ENCODE data around the gene EXOC3.
"Not testable (repeated sequence)": the region's sequence is repeated elsewhere in the genome, so short reads cannot be mapped to it uniquely, and the experiment has no call there.

The EXOC3 gene

GRCh38 chr5:407051-407450 lies 35.9 kb upstream of the EXOC3 start:
- no peak for DNase-seq (ENCODE audit: low spot score)

DNA sequence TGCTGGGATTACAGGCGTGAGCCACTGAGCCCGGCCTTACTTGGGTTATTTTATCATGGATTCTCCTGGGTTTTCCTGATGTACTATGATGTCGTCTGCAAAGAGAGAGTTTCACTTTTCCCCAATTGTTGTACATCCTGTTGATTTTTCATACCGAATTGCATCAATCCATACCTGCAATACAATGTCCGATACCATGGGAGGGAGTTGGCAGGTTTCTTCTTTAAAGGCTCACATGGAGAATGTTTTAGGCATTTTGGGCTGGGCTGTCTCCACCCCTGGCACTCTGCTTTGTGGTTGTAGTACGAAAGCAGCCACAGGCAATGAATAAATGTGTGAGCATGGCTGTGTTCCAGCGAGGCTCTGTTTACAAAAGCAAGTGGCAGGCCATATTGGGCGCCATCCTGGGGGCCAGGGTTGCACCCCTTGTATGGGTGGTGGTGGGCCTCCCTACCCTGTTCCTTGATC lies 35.1 kb upstream of the EXOC3 start:
- DNase-seq (ENCODE audit: low spot score): no peak

- no peak for DNase-seq (ENCODE audit: low spot score)
These were observed 32.0 kb upstream of the EXOC3 start for GRCh38 chr5:410911-411517.

DNA sequence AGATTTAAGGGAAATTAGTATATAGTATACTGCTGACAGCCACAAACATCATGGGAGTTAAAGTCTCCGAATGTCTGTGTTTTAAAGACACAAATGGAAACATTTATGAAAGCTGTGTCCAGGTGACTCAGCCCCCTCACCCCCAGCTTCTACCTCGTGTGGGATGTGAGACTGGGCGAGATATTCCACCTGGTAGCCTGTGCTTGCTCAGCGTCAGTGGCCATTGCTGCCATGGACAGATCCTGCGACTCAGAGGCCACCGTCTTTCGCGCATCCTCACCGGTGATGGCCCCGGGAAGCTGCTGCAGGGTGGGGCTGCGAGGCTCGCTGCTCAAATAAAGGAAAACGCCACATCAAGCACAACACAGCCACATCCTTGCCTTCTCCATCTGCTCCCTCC lies 31.2 kb upstream of the EXOC3 start:
- no peak for DNase-seq (ENCODE audit: low spot score)

DNA sequence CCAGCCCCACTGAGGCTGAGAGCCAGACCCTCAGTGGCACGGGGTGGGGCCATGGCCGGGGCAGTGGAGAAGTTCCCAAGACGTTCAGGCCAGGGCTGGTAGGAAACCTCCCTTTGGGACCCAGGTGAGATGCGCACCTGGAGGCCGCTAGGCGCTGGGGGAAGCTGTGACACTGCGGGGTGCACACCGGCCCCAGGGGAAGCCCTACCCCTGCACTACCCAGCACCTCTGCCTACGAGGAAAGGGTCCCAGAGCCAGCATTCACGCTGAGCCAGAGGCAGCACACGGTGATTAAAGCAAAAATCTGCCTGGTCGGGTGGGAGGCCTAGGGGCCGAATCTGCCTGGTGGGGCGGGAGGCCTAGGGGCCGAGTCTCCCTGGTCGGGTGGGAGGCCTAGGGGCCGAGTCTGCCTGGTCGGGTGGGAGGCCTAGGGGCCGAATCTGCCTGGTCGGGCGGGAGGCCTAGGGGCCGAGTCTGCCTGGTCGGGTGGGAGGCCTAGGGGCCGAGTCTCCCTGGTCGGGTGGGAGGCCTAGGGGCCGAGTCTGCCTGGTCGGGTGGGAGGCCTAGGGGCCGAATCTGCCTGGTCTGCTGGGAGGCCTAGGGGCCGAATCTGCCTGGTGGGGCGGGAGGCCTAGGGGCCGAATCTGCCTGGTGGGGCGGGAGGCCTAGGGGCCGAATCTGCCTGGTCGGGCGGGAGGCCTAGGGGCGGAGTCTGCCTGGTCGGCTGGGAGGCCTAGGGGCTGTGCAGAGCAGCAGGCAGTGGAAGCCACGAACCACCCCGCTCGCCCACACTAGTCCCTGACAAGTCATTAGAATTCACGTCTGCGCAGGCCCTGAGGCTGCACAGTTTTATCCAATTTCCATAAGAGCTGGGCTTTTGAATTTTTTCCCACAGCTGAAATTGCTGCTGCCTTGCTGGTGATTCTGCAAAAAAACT lies 27.7 kb upstream of the EXOC3 start:
- not testable (repeated sequence) for DNase-seq (ENCODE audit: low spot score)

GRCh38 chr5:415928-416635 lies 26.9 kb upstream of the EXOC3 start:
- DNase-seq (ENCODE audit: low spot score): no peak

DNA sequence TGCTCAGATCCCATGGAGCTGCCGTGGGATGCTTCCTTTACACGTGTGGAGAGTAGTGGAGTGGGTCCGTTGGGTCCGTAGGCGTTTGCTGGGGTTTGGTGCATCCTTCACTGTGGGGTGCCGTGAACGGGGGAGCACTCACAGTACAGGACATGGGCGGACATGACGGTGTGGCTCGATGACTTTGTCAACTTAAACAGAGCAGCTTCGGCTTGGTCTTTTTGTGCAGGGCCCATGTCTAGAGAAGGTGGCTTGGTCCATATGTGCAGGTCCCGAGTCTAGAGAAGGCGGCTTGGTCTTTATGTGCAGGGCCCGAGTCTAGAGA lies 26.4 kb upstream of the EXOC3 start:
- no peak for DNase-seq (ENCODE audit: low spot score)

- no peak for DNase-seq (ENCODE audit: low spot score)
These were observed 25.4 kb upstream of the EXOC3 start for GRCh38 chr5:417301-418161.

DNA sequence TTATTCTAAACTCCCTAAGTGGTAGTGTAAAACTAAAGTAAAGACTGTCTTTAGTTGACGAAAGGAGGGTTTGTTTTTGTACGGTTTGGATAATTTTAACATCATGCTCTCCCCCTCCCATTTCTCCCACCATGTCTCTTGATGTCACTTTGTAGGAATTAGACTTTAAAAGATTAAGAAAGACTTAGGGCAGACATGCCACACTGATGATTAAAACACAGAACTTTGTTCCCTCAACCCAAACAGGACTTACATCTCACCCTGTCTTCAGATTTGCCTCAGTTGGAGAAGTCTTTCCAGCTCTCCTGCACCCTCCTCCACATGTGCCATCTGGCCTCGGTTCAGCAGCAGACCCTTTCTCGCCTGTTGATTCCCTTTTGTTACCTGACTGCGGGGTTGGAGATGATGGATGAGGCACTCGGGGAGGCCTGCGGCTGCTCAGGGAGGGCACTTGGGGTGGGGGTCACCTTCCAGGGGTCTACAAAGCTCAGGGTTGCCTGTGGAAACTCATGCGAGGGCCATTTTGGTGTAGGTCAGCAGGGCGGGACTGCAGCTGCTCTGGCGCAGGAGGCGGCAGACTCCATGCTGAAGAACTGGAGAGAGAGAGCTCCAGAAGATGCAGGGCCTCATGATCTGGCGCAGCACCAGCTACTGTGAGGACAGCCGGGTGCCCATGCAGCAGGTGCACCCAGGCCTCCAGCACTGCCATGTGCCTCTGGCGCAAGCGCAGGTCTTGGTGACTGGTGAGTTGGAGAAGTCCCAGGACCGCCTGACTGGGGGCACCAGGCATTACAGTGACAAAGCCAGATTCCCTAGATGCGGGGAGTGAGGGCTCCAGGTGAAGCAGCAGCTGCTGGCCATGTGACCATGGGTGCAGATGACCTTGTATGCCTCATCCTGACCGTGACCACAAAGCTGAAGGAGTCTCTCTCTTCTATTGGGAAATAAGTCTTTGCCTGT lies 24.5 kb upstream of the EXOC3 start:
- no peak for DNase-seq (ENCODE audit: low spot score)

DNA sequence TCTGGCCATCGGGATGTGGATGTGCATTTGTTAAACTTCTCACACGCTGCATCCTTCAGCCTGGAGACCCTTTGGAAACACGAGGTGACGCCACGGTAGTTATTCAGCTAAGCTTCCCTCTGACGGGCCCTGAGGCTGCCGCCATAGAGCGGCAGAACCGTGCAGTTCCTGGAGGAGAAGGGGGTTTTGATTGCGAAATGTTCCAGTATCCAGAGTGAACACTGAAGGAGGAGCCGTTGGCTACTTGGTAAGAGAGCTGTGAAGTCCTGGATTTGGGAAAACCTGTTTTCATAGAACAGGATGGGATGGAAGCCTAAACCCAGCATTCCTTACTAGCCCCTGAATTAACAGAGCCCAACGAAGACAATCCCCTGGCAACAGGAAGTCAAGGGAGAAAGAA lies 23.0 kb upstream of the EXOC3 start:
- no peak for DNase-seq (ENCODE audit: low spot score)

GRCh38 chr5:420632-421286 lies 22.2 kb upstream of the EXOC3 start:
- no peak for DNase-seq (ENCODE audit: low spot score)

DNA sequence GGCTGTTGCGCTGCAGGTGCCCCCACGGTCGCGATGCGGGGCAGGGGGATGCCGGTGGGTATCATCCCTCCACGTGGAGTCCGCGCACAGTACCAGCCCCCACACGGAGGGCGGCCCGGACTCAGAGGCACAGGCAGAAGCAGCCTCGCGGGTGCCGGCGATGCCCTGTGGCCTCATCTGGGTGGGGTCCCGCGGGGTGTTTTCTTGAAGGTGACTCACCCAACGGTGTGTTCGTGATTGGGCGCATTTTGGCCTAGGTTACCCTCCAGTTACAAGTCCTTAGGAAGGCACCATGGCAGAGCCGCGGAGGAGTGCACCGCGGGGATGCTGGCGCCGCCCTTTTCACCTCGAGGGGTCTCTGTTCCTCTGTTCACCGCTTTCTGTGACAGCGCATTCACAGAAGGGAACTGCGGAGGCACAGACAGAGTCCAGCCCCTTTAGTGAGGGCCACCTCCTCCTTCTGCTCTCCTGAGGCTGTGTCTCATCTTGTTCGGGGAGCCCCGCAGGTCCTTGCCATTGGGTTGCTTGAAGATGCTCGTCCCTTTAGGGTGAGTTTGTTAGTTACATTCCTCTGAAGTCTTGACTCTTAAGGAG lies 21.6 kb upstream of the EXOC3 start:
- DNase-seq (ENCODE audit: low spot score): no peak

- DNase-seq (ENCODE audit: low spot score): no peak
These were observed 21.1 kb upstream of the EXOC3 start for GRCh38 chr5:421901-422300.

GRCh38 chr5:422323-423232 lies 20.4 kb upstream of the EXOC3 start:
- DNase-seq (ENCODE audit: low spot score): no peak

- no peak for DNase-seq (ENCODE audit: low spot score)
These were observed 19.8 kb upstream of the EXOC3 start for GRCh38 chr5:423233-423565.

- DNase-seq (ENCODE audit: low spot score): no peak
These were observed 19.2 kb upstream of the EXOC3 start for GRCh38 chr5:423626-424261.

- DNase-seq (ENCODE audit: low spot score): no peak
These were observed 18.5 kb upstream of the EXOC3 start for GRCh38 chr5:424301-425110.

GRCh38 chr5:425714-426113 lies 17.3 kb upstream of the EXOC3 start:
- no peak for DNase-seq (ENCODE audit: low spot score)
